Measurements from ENCODE around the gene PERCC1. TPM values are rescaled to one million over a fixed set of nuclear protein-coding genes. Genes with fewer than 3 reads are reported as not detected.

Gene PERCC1
- total and polyA plus RNA-seq, 7 donors, result 0.08 TPM; not detected in 6

- no peak overlapping the region for H3K4me3 ChIP-seq
- intact Hi-C loops (cut with DNase I), result no loop called here
- DNase-seq (no peak), ATAC-seq (no peak)
- no peak overlapping the region for H3K27ac ChIP-seq
- peaks cover 2 to 99% of the 10 kb centered on the region in 2 donors for H3K36me3 ChIP-seq (ENCODE audit: insufficient read depth in 1 of 2, low read depth in 1 of 2)
- WGBS, 3 donors, result 93 to 95% (median 94%) methylated on average over 20 of the region's 20 CpGs
- H3K9me3 ChIP-seq, result no peaks in the 10 kb centered on the region
- TF ChIP-seq CTCF (IDR thresholded peaks at IDR 0.05), result no peak
- H3K27me3 ChIP-seq (ENCODE audit: insufficient read depth in 3 of 3, low read length in 2 of 3), result no peaks in the 10 kb centered on the region
- H3K4me1 ChIP-seq, result no peaks in the 10 kb centered on the region
Observed at GRCh38 chr16:1452530-1452929, 21.7 kb downstream of the PERCC1 start.

- Histone ChIP-seq H3K36me3 (ENCODE audit: insufficient read depth in 1 of 2, low read depth in 1 of 2) (peaks cover 2 to 99% of the 10 kb centered on the region in 2 donors), H3K27ac (no peak overlapping the region), H3K4me1 (no peaks in the 10 kb centered on the region), H3K4me3 (no peak overlapping the region), H3K27me3 (ENCODE audit: insufficient read depth in 3 of 3, low read length in 2 of 3) (no peaks in the 10 kb centered on the region), H3K9me3 (no peaks in the 10 kb centered on the region)
- ATAC-seq (no peak), DNase-seq (no peak)
- WGBS, 3 donors, result 93 to 95% (median 94%) methylated on average over 17 to 19 of the region's 19 CpGs
- intact Hi-C loops (cut with DNase I), result no loop called here
- no peak for TF ChIP-seq CTCF (IDR thresholded peaks at IDR 0.05)
Observed at GRCh38 chr16:1453316-1453715, 22.4 kb downstream of the PERCC1 start.

- DNase-seq, result no peak
- 90 to 92% (median 92%) methylated on average over 14 to 17 of the region's 17 CpGs for WGBS, 3 donors
Observed at GRCh38 chr16:1454561-1454960, 23.7 kb downstream of the PERCC1 start.

GRCh38 chr16:1455190-1456171 lies 24.6 kb downstream of the PERCC1 start:
- no peak for ATAC-seq
- H3K9me3 ChIP-seq, result no peaks in the 10 kb centered on the region
- 91 to 94% (median 91%) methylated on average over 37 to 41 of the region's 41 CpGs for WGBS, 3 donors

More at GRCh38 chr16:1454561-1454960, 23.7 kb downstream of the PERCC1 start:
- ATAC-seq, result no peak
- intact Hi-C loops (cut with DNase I), result no loop called here
- no peak for TF ChIP-seq CTCF (IDR thresholded peaks at IDR 0.05)
- H3K4me1 ChIP-seq, result no peaks in the 10 kb centered on the region
- peaks cover 2 to 93% of the 10 kb centered on the region in 2 donors for H3K36me3 ChIP-seq (ENCODE audit: insufficient read depth in 1 of 2, low read depth in 1 of 2)
- no peak overlapping the region for H3K4me3 ChIP-seq
- no peak overlapping the region for H3K27ac ChIP-seq
- no peaks in the 10 kb centered on the region for H3K27me3 ChIP-seq (ENCODE audit: insufficient read depth in 3 of 3, low read length in 2 of 3)
- no peaks in the 10 kb centered on the region for H3K9me3 ChIP-seq

More at GRCh38 chr16:1455190-1456171, 24.6 kb downstream of the PERCC1 start:
- TF ChIP-seq CTCF (IDR thresholded peaks at IDR 0.05), result no peak
- no peak for DNase-seq
- Histone ChIP-seq H3K27ac (no peak overlapping the region), H3K4me1 (no peaks in the 10 kb centered on the region), H3K27me3 (ENCODE audit: insufficient read depth in 3 of 3, low read length in 2 of 3) (no peaks in the 10 kb centered on the region), H3K4me3 (no peak overlapping the region), H3K36me3 (ENCODE audit: insufficient read depth in 1 of 2, low read depth in 1 of 2) (peaks cover 4 to 90% of the 10 kb centered on the region in 2 donors)
- intact Hi-C loops (cut with DNase I), result no loop called here

All from psoas muscle (tissue), 8 donors.